K562 (cell line): ENCODE data around the gene AP2M1. TPM values are rescaled to one million over a fixed set of nuclear protein-coding genes. Genes with fewer than 3 reads are reported as not detected.
A peak's percentile ranks its signal among the peaks of the same experiment; 100 is the strongest.

Experiments
- BDP1 ChIP-seq: IDR thresholded peaks from 3 replicates; pipeline ENCODE4 v1.6.1; 2011; ENCODE audit not compliant: insufficient read length, insufficient read depth
- CGGBP1 ChIP-seq: fragments of 250-450 bp; sonication (Bioruptor Pico); IDR thresholded peaks from 2 replicates; pipeline ENCODE4 v1.9.0; 2021; ENCODE audit warnings: mild to moderate bottlenecking
- ELK3 ChIP-seq: fragments of 450-650 bp; formaldehyde crosslinking; IDR thresholded peaks from 2 replicates; pipeline ENCODE4 v1.4.0; 2020; ENCODE audit warnings: mild to moderate bottlenecking
- GTF2E2 ChIP-seq: fragments of 200-800 bp; sonication (Bioruptor generic); IDR thresholded peaks from 2 replicates; pipeline ENCODE4 v1.6.1; 2016; ENCODE audit warnings: missing genetic modification characterization, missing compliant biosample characterization
- HCFC1 ChIP-seq: IDR thresholded peaks from 2 replicates; pipeline ENCODE4 v1.6.1; 2012; ENCODE audit warnings: low read depth, low read length, improper control_type of control experiment
- HMG20B ChIP-seq: fragments of 250-450 bp; sonication (Bioruptor Pico); IDR thresholded peaks from 2 replicates; pipeline ENCODE4 v1.5.0; 2021; ENCODE audit warnings: mild to moderate bottlenecking
- HNRNPUL1 ChIP-seq: fragments of 200-400 bp; formaldehyde crosslinking; IDR thresholded peaks from 2 replicates; pipeline ENCODE4 v1.6.1; 2017; ENCODE audit warnings: low read length
- HSF4 ChIP-seq: fragments of 250-450 bp; sonication (Bioruptor Pico); IDR thresholded peaks from 2 replicates; pipeline ENCODE4 v2.1.2; 2022; ENCODE audit warnings: mild to moderate bottlenecking, moderate library complexity, borderline replicate concordance
- ILF3 ChIP-seq: fragments of 450-650 bp; IDR thresholded peaks from 2 replicates; pipeline ENCODE4 v1.6.1; 2018; ENCODE audit warnings: antibody characterized with exemption, mild to moderate bottlenecking, moderate library complexity, borderline replicate concordance
- MCM3 ChIP-seq: fragments of 450-650 bp; IDR thresholded peaks from 2 replicates; pipeline ENCODE4 v1.6.1; 2016
- NFRKB ChIP-seq: fragments of 450-650 bp; IDR thresholded peaks from 2 replicates; pipeline ENCODE4 v1.6.1; 2016; ENCODE audit warnings: low read depth
- NONO ChIP-seq, 2 experiments: fragments of 200-400 bp in 1 of 2; fragments of 450-650 bp in 1 of 2; formaldehyde crosslinking in 1 of 2; IDR thresholded peaks; 2 replicates each; pipeline ENCODE4 v1.6.1; 2017; ENCODE audit warnings: low read depth in 2 of 2, mild to moderate bottlenecking in 2 of 2, moderate library complexity in 2 of 2, low read length in 1 of 2
- NR1H2 ChIP-seq: sonication (generic); formaldehyde crosslinking; IDR thresholded peaks from 2 replicates; pipeline ENCODE4 v1.4.0; 2020; ENCODE audit warnings: mild to moderate bottlenecking, missing genetic modification reagents
- PHF8 ChIP-seq: fragments of 200-600 bp; sonication (generic); IDR thresholded peaks from 2 replicates; pipeline ENCODE4 v1.6.1; 2012; ENCODE audit warnings: mixed run types, mild to moderate bottlenecking, inconsistent platforms, low read length, moderate library complexity, borderline replicate concordance
- SAP30 ChIP-seq: fragments of 200-600 bp; sonication (generic); IDR thresholded peaks from 2 replicates; pipeline ENCODE4 v1.6.1; 2012; ENCODE audit warnings: borderline replicate concordance, low read depth, mild to moderate bottlenecking, moderate library complexity, low read length, control low read depth, inconsistent platforms; ENCODE audit not compliant: insufficient read depth, poor library complexity, severe bottlenecking
- SIN3B ChIP-seq: fragments of 450-650 bp; IDR thresholded peaks from 2 replicates; pipeline ENCODE4 v1.6.1; 2017; ENCODE audit warnings: low read depth, mild to moderate bottlenecking, moderate library complexity
- SIX5 ChIP-seq, 2 experiments: IDR thresholded peaks; 2 replicates each; pipeline ENCODE4 v1.6.1; 2011; ENCODE audit warnings: low read length in 2 of 2, borderline replicate concordance in 1 of 2, low read depth in 1 of 2, mild to moderate bottlenecking in 1 of 2, moderate library complexity in 1 of 2; ENCODE audit not compliant: insufficient read depth in 1 of 2
- SP2 ChIP-seq: IDR thresholded peaks from 2 replicates; pipeline ENCODE4 v1.6.1; 2011; ENCODE audit warnings: mild to moderate bottlenecking, low read depth, low read length, moderate library complexity; ENCODE audit not compliant: poor library complexity, severe bottlenecking; ENCODE audit errors: extremely low read depth
- STAT6 ChIP-seq: sonication (generic); formaldehyde crosslinking; IDR thresholded peaks from 2 replicates; pipeline ENCODE4 v1.8.1; 2023; ENCODE audit warnings: mild to moderate bottlenecking, missing genetic modification reagents
- ZNF584 ChIP-seq: fragments of 200-800 bp; sonication (Bioruptor generic); IDR thresholded peaks from 2 replicates; pipeline ENCODE4 v1.6.1; 2016; ENCODE audit warnings: low read depth, mild to moderate bottlenecking, missing genetic modification characterization, missing compliant biosample characterization
- polyA plus RNA-seq, 8 experiments: library from polyadenylated mRNA; depleted of rRNA in 4 of 8; stranded (reverse) in 5 of 8; unstranded in 3 of 8; fragments of >200 nt; fragmentation: Nextera tagmentation in 2 of 8; fragmentation: Illumina TruSeq in 1 of 8; extraction: Ambion mirVana in 2 of 8; extraction: Trizol in 1 of 8; gene quantifications; 2 replicates each; pipeline versions ENCODE4 v1.2.1 to v1.2.3, GENCODE V29; 2011 to 2014; ENCODE audit warnings: inconsistent platforms in 1 of 8, missing spikeins in 1 of 8
- total RNA-seq, 7 experiments: library from RNA; depleted of rRNA in 6 of 7; stranded (reverse); fragments of >200 nt in 6 of 7; fragmentation: Illumina TruSeq in 2 of 7; extraction: Trizol in 2 of 7; gene quantifications; 2 replicates each; pipeline versions ENCODE4 v1.2.1 to v1.2.3, GENCODE V29; 2011 to 2021; ENCODE audit warnings: low replicate concordance in 1 of 7
- TF ChIP-seq, protein P1 (sequence below), 2 experiments: fragments of 200-800 bp in 1 of 2; sonication (Bioruptor generic) in 1 of 2; sonication (generic) in 1 of 2; formaldehyde crosslinking in 1 of 2; IDR thresholded peaks in 1 of 2; conservative IDR thresholded peaks in 1 of 2; 2 replicates each; pipeline versions ENCODE4 v1.5.0 to v1.6.1; 2016 to 2020; ENCODE audit warnings: missing compliant biosample characterization in 1 of 2, missing genetic modification characterization in 1 of 2, missing genetic modification reagents in 1 of 2

Gene AP2M1
- total and polyA plus RNA-seq, 9 of the 15 experiments (the other 6 are each of a cell fraction or from before 2014, with no cell fraction given), result 118 to 505 (median 296) TPM

DNA sequence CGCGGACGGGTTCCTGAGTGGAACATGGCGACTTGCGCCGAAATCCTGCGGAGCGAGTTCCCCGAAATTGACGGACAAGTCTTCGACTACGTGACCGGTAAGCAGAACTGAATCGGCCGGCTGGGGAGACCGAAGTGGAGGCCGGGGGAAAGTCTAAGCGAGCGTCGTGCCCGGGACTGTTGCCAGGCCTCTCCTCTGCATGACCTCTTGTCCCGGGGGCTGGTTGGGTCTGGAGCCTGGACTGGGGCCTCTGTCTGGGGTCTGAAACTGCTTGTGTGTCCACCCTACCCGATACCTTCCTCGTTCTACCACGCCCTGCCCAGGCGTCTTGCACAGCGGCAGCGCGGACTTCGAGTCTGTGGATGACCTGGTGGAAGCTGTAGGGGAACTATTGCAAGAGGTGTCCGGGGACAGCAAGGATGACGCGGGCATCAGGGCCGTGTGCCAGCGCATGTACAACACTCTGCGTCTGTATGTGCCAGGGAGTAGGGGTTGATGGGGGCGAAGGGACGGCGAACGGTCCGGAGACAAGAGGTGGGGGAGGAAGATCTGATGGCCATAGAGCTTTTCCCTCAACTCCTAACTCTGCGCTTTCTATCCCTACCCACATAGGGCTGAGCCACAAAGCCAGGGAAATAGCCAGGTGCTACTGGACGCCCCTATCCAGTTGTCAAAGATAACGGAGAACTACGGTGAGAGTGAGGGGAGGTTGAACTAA is 11.7 kb downstream of the AP2M1 start, which contains the start of gene ABCF3 (continued):
- TF ChIP-seq ZNF584 (CRISPR knock-in tag) (no peak), NONO (IDR thresholded peaks at IDR 0.05; ENCODE audit: low read depth in 2 of 2, low read length in 1 of 2) (no peak), PHF8 (peak; percentile 86; the same call in 1 of the 2 replicates), HSF4 (no peak), CGGBP1 (no peak), HNRNPUL1 (no peak), STAT6 (CRISPR knock-in tag) (peak; percentile 77; the same call in 1 of the 2 replicates), BDP1 (no peak), SP2 (no peak), SIN3B (peak; percentile 68; the same call in 1 of the 2 replicates), MCM3 (no peak), HMG20B (CRISPR knock-in tag) (no peak), ELK3 (CRISPR knock-in tag) (no peak), SIX5 (IDR thresholded peaks at IDR 0.05; ENCODE audit: borderline replicate concordance in 1 of 2, insufficient read depth in 1 of 2, low read depth in 1 of 2, low read length in 2 of 2) (no peak), NR1H2 (CRISPR knock-in tag) (no peak), ILF3 (no peak), GTF2E2 (tag) (no peak), NFRKB (no peak), HCFC1 (no peak), SAP30 (peak; percentile 60)
- TF ChIP-seq, protein P1, sequence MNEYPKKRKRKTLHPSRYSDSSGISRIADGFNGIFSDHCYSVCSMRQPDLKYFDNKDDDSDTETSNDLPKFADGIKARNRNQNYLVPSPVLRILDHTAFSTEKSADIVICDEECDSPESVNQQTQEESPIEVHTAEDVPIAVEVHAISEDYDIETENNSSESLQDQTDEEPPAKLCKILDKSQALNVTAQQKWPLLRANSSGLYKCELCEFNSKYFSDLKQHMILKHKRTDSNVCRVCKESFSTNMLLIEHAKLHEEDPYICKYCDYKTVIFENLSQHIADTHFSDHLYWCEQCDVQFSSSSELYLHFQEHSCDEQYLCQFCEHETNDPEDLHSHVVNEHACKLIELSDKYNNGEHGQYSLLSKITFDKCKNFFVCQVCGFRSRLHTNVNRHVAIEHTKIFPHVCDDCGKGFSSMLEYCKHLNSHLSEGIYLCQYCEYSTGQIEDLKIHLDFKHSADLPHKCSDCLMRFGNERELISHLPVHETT (CRISPR knock-in tag; conservative IDR thresholded peaks at IDR 0.05 in 1 of 2, IDR thresholded peaks at IDR 0.05 in 1 of 2), result no peak; a peak in 1 of 4 replicates
